Epithelial cell of esophagus (primary cell): ENCODE results near the gene C1orf116.

ENCODE experiments used
- DNase-seq: peaks from one replicate; pipeline ENCODE4 v3.0.0; 2010; ENCODE audit warnings: low read depth
- H3K4me3 ChIP-seq: 2 replicates; pipeline ENCODE4 v1.5.1; 2011; ENCODE audit warnings: mild to moderate bottlenecking, low read length, control low read depth
- TF ChIP-seq, protein P1 (sequence below): IDR thresholded peaks from 2 replicates; pipeline ENCODE4 v1.5.1; 2011; ENCODE audit warnings: low read depth, mild to moderate bottlenecking, low read length, control low read depth, inconsistent platforms; ENCODE audit not compliant: insufficient read depth; ENCODE audit errors: missing control alignments

The C1orf116 gene

GRCh38 chr1:207020709-207021107 is 11.8 kb downstream of the C1orf116 start:
- TF ChIP-seq, protein P1, sequence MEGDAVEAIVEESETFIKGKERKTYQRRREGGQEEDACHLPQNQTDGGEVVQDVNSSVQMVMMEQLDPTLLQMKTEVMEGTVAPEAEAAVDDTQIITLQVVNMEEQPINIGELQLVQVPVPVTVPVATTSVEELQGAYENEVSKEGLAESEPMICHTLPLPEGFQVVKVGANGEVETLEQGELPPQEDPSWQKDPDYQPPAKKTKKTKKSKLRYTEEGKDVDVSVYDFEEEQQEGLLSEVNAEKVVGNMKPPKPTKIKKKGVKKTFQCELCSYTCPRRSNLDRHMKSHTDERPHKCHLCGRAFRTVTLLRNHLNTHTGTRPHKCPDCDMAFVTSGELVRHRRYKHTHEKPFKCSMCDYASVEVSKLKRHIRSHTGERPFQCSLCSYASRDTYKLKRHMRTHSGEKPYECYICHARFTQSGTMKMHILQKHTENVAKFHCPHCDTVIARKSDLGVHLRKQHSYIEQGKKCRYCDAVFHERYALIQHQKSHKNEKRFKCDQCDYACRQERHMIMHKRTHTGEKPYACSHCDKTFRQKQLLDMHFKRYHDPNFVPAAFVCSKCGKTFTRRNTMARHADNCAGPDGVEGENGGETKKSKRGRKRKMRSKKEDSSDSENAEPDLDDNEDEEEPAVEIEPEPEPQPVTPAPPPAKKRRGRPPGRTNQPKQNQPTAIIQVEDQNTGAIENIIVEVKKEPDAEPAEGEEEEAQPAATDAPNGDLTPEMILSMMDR, result no peak
- peak; percentile 83 for DNase-seq
- H3K4me3 ChIP-seq, result no peak overlapping the region

GRCh38 chr1:207020065-207020708 is 12.4 kb downstream of the C1orf116 start:
- TF ChIP-seq, protein P1, result no peak
- DNase-seq, result peak; percentile 97
- no peak overlapping the region for H3K4me3 ChIP-seq

- TF ChIP-seq, protein P1, result no peak
- DNase-seq, result no peak
- H3K4me3 ChIP-seq, result no peak overlapping the region
Measured at GRCh38 chr1:207019661-207020060, 12.9 kb downstream of the C1orf116 start.

DNA sequence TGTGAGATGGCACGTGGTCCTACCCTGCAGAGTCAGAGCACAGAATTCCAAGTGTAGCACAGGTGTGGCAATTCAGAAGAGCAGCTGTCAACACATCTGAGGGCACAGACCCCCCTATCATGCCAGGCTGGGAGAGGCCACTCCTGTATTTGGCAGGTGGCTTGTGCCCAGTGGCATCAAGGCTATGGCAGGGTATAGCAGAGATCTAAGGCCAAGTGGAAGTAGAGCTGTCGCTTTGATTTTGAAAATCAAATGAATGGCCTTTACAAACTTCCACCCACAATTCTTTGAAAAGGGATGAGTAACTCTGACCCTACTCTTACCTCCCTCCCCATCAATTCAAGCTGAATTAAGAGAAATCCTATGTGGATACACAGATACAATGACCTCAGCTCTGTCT is 13.4 kb downstream of the C1orf116 start:
- TF ChIP-seq, protein P1, result no peak
- no peak overlapping the region for H3K4me3 ChIP-seq
- peak; percentile 31 for DNase-seq

GRCh38 chr1:207018707-207019106 is 13.8 kb downstream of the C1orf116 start:
- no peak overlapping the region for H3K4me3 ChIP-seq
- TF ChIP-seq, protein P1, result no peak
- peak; percentile 24 for DNase-seq

- no peak overlapping the region for H3K4me3 ChIP-seq
- TF ChIP-seq, protein P1, result no peak
- peak; percentile 84 for DNase-seq
Measured at GRCh38 chr1:207017615-207018559, 14.7 kb downstream of the C1orf116 start.
